Sigmoid colon (tissue), 4 donors: Measurements from ENCODE around the gene CFP.

Experiments
- EP300 ChIP-seq, 4 donors: sonication (generic); formaldehyde crosslinking; IDR thresholded peaks; one replicate each; pipeline ENCODE4 v1.6.1; 2017; ENCODE audit warnings: antibody characterized with exemption in 4 of 4
- POLR2A ChIP-seq, 2 donors: fragments of 450-650 bp; IDR thresholded peaks; one replicate each; pipeline ENCODE4 v1.6.1; 2016; ENCODE audit warnings: antibody characterized with exemption in 2 of 2, mild to moderate bottlenecking in 2 of 2, moderate library complexity in 2 of 2
- POLR2AphosphoS5 ChIP-seq, 4 donors: sonication (generic); formaldehyde crosslinking; IDR thresholded peaks; one replicate each; pipeline ENCODE4 v1.6.1; 2017; ENCODE audit warnings: antibody characterized with exemption in 4 of 4
- TF ChIP-seq, protein P1 (sequence below), 4 experiments: fragments of 450-650 bp in 3 of 4; fragments of 200-600 bp in 1 of 4; IDR thresholded peaks; one replicate each; pipeline ENCODE4 v1.5.1; 2016 to 2019; ENCODE audit warnings: antibody characterized with exemption in 4 of 4, mild to moderate bottlenecking in 3 of 4, moderate library complexity in 2 of 4

DNA sequence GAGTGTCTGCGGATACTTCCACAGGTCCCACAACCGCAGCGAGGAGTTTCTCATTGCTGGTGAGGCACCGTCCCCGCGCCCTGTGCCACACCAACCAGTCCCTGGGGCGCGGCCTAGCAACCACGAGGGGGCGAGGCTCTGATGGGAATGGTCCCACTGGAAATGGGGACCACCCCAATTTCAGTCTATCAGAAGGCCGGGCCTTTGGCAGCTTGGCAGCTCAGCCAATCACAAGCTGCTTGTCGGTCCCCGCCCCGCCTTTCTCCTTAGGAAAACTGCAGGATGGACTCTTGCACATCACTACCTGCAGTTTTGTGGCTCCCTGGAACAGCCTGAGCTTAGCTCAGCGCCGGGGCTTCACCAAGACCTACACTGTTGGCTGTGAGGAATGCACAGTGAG lies 44.5 kb downstream of the CFP start:
- TF ChIP-seq, protein P1, sequence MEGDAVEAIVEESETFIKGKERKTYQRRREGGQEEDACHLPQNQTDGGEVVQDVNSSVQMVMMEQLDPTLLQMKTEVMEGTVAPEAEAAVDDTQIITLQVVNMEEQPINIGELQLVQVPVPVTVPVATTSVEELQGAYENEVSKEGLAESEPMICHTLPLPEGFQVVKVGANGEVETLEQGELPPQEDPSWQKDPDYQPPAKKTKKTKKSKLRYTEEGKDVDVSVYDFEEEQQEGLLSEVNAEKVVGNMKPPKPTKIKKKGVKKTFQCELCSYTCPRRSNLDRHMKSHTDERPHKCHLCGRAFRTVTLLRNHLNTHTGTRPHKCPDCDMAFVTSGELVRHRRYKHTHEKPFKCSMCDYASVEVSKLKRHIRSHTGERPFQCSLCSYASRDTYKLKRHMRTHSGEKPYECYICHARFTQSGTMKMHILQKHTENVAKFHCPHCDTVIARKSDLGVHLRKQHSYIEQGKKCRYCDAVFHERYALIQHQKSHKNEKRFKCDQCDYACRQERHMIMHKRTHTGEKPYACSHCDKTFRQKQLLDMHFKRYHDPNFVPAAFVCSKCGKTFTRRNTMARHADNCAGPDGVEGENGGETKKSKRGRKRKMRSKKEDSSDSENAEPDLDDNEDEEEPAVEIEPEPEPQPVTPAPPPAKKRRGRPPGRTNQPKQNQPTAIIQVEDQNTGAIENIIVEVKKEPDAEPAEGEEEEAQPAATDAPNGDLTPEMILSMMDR (IDR thresholded peaks at IDR 0.05) = no peak
- TF ChIP-seq POLR2AphosphoS5 (IDR thresholded peaks at IDR 0.05) (no peak), POLR2A (IDR thresholded peaks at IDR 0.05) (no peak), EP300 (IDR thresholded peaks at IDR 0.05) (no peak)
